GM18505 (cell line): ENCODE measurements around the gene SHISA5.
"Not testable (repeated sequence)": the region's sequence is repeated elsewhere in the genome, so short reads cannot be mapped to it uniquely, and the experiment has no call there.

ENCODE experiments used
- ATAC-seq: cut with Tn5 transposase; IDR thresholded peaks from one replicate; pipeline ENCODE4 v1.9.1; 2021; ENCODE audit not compliant: unreplicated experiment
- POLR2A ChIP-seq: IDR thresholded peaks from 4 replicates; pipeline ENCODE4 v1.6.1; 2011; ENCODE audit warnings: borderline replicate concordance; ENCODE audit not compliant: insufficient read depth, insufficient read length; ENCODE audit errors: extremely low read depth

The SHISA5 gene

DNA sequence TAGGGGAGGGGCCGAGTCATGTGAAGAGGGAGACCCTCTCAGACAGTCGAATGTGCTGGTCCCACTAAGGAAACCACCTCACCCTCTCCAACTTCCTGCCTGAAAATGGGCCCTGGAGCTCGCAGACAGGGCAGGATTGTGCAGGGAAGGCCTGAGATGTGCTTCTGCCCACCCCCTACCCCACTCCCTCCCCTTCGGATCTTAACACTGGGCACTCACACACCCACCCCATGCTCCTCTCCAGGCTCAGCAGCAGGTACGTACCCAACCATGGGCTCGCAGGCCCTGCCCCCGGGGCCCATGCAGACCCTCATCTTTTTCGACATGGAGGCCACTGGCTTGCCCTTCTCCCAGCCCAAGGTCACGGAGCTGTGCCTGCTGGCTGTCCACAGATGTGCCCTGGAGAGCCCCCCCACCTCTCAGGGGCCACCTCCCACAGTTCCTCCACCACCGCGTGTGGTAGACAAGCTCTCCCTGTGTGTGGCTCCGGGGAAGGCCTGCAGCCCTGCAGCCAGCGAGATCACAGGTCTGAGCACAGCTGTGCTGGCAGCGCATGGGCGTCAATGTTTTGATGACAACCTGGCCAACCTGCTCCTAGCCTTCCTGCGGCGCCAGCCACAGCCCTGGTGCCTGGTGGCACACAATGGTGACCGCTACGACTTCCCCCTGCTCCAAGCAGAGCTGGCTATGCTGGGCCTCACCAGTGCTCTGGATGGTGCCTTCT lies 37.4 kb downstream of the SHISA5 start:
- no peak for ATAC-seq
- TF ChIP-seq POLR2A: no peak

DNA sequence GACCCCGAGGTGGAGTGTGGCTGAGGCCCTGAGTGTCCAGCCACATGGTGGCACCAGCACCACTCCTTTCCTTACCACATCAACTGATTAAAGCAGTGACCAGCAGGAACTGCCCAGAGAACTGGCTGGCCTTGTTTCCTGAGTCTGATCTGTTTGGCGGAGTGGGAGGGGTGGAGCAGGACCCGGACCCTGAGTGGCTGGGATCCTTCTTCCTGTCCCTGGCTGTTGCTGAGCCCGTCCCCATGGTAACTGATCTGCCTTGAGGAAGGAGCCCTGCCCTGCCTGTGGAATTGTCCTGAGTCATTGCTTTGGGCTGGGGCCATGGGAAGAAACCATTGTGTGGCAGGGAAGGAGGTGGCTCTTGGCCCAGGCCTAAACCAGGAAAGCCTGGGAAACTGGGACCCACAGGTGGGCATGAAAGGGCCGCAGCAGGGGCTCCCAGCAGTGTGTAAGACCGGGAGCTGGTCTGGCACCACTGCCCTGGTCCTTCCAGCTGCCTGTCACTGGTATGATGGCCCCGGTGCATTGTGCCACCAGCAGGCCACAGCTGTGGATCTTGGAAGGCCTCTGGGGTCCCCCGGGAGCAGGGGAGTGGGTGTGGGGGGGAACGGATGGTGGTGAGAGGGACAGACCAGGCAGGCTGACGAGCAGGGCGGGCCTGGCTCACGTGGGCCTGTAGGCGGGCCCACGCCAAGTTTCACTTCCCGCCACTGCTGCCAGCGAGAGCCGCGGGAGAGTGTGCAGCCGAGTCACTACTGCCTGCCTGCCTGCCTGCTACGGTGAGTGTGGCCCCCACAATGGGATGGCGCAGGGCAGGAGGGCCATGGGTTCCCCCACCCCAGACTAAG lies 38.2 kb downstream of the SHISA5 start:
- peak; percentile 96 for TF ChIP-seq POLR2A
- ATAC-seq: peak; percentile 78

DNA sequence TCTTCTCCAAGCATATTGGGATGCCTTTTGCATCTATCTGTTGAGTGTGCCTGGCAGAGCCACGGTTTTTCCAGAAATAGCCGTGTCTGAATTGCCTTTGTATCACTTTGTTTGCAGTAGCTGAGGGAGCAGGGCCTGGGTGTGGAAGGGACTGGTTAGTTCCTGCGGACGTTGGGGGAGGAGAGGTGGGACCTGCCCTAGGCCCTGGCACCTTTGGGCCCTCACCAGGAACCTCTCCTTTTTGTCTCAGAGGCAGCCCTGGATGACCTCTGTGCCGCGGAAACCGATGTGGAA lies 38.8 kb downstream of the SHISA5 start:
- TF ChIP-seq POLR2A: no peak
- ATAC-seq: no peak

DNA sequence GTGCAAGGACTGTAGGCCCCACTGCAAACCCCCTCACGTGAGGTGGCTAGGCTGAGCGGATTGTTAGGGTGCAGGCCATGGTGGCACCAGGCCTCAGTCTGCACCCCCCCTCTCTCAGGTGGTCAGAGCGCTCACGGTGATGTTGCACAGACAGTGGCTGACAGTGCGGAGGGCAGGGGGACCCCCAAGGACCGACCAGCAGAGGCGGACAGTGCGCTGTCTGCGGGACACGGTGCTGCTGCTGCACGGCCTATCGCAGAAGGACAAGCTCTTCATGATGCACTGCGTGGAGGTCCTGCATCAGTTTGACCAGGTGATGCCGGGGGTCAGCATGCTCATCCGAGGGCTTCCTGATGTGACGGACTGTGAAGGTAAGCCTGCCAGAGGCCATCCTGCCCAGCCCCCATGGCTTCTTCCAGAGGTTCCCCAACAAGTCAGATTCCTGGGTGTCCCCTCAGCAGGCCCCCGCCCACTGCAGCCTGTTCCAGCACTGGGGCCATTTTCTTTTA lies 39.2 kb downstream of the SHISA5 start:
- ATAC-seq: no peak
- no peak for TF ChIP-seq POLR2A

DNA sequence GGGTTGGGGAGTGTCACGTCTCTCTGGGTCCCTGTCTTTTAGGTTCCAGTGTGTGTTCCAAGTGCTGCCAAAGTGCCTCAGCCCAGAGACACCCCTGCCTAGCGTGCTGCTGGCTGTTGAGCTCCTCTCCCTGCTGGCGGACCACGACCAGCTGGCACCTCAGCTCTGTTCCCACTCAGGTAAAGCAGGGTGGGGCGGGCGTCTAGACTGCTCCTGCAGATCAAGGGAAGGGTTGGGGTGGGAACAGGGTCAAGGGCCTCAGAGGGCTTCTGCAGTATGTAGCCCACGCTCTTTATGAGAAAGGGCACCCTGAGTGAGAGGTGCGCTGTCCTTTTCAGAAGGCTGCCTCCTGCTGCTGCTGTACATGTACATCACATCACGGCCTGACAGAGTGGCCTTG lies 40.3 kb downstream of the SHISA5 start:
- ATAC-seq: no peak
- TF ChIP-seq POLR2A: no peak

DNA sequence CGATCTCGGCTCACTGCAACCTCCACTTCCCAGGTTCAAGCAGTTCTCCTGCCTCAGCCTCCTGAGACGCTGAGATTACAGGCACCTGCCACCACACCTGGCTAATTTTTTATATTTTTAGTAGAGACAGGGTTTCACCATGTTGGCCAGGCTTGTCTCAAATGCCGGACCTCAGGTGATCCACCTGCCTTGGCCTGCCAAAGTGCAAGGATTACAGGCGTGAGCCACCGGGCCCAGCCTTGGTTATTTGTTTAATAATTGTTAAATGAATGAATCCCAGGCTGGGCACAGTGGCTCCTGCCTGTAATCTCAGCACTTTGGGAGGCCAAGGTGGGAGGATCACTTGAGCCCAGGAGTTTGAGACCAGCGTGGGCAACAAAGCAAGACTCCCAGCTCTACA lies 42.2 kb downstream of the SHISA5 start:
- ATAC-seq: not testable (repeated sequence)

DNA sequence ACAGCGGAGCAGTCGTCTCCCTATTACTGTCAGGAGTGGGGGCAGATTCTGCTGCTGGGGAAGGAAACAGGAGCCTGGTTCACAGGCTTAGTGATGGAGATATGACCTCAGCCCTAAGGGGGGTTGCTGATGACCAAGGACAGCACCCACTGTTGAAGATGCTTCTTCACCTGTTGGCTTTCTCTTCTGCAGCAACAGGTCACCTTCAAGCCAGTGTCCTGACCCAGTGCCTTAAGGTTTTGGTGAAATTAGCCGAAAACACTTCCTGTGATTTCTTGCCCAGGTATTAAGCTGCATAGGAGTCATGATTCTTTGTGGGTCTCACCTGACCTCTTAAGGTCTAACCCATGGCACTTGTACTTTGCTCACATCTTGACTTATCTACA lies 43.5 kb downstream of the SHISA5 start:
- no peak for ATAC-seq
- no peak for TF ChIP-seq POLR2A

DNA sequence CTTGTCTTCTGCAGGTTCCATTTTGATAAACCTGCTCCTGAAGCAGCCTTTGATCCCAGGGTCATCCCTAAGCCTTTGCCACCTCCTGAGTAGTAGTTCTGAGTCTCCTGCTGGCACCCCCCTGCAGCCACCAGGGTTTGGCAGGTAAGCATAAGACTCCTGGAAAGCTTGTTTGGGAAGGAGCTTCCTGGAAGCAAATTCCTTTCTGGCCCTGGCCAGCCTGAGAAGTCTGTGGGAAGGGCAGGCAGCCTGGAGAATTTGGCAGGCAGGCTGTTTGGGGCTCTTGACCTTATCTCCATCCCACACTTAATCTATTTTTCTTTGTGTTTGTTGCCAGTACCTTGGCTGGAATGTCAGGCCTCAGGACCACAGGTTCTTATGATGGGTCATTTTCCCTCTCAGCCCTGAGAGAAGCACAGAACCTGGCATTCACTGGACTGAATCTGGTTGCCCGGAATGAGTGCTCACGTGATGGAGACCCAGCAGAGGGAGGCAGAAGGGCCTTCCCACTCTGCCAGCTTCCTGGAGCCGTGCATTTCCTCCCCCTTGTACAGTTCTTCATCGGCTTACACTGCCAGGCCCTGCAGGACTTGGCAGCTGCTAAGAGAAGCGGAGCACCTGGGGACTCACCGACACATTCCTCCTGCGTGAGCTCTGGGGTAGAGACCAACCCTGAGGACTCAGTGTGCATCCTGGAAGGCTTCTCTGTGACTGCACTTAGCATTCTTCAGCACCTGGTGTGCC lies 44.0 kb downstream of the SHISA5 start:
- no peak for TF ChIP-seq POLR2A
- ATAC-seq: no peak

DNA sequence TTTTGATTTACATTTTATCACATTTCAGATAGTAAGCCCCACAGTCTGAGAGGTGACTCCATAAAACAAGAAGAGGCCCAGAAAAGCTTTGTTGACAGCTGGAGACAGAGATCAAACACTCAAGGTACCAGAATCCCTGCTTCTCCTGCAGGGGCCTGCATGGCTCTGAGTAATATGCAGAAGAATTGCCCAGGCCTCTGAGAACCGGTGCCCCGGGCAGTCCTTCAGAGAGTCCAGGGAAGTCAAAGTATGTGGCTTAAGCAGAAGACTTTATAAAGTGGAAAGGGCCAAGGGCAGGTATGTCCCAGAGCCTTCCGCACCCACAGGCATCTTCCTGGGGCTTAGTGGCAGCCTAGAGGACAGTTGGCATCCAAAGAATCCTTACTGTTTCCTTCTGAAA lies 44.6 kb downstream of the SHISA5 start:
- no peak for TF ChIP-seq POLR2A
- no peak for ATAC-seq

DNA sequence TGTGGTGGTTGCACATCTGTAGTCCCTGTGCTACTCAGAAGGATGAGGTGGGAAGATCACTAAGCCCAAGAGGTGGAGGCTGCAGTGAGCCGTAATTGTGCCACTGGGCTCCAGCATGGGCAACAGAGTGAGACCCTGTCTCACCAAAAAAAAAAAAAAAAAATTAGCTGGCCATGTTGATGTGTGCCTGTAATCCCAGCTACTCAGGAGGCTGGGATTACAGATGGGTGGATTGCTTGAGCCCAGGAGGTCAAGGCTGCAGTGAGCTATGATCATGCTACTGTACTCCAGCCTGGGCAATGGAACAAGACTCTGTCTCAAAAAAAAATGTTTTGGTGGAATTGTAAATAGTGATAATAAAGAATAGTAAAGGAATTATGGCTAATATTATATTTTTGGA lies 47.5 kb downstream of the SHISA5 start:
- TF ChIP-seq POLR2A: no peak
- no peak for ATAC-seq

DNA sequence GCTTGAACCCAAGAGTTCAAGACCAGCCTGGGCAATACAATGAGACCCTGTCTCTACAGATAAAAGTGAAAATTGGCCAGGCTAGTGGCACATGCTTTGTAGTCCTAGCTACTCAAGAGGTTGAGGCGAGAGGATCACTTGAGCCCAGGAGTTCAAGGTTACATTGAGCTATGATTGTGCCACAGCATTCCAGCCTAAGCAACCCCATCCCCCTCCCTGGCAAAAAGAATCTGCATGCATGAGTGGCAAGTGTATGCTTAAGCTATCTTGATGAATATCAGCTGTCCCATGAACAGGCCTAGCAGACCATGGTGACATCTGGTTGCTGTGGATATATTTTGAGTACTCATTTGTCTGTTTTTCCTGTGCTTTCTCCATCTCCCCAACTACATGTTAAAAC lies 52.7 kb downstream of the SHISA5 start:
- TF ChIP-seq POLR2A: no peak
- no peak for ATAC-seq

DNA sequence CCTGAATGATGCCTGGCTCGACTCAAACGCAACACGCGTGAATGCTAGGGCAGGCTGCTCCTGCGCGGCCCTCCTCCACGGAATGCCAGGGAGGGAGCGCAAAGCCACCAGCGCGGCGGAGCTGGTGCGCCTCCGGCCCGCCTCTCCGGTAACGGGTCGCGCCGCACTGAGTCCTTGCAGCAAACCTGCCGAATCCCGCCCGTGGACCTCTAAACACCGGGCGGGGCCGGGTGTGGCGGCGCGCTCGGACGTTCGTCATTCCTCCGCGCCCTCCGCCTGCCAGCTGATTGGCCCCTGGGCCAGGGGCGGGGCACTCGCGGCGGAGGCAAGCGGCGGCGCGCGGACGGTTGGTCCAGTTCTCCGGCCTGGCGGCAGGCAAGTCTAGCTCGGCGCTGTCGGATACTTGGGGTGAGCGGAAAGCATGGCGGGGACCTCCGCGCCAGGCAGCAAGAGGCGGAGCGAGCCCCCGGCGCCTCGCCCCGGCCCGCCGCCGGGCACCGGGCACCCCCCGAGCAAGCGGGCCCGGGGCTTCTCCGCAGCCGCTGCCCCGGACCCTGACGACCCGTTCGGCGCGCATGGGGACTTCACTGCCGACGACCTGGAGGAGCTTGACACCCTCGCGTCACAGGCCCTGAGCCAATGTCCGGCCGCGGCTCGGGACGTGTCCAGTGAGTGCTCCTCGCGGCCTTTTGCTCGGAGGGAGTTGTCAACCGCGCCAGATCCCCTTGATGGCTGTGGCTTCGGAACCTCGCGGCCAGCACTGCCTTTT lies 57.4 kb downstream of the SHISA5 start, which contains the start of gene ATRIP:
Gene ATRIP, plus strand, starts transcription at position 313 of the 769 bp plus-strand sequence. Its CDS starts 109 bp downstream, at position 422.
- TF ChIP-seq POLR2A: peak; percentile 95
- ATAC-seq: peak; percentile 90

DNA sequence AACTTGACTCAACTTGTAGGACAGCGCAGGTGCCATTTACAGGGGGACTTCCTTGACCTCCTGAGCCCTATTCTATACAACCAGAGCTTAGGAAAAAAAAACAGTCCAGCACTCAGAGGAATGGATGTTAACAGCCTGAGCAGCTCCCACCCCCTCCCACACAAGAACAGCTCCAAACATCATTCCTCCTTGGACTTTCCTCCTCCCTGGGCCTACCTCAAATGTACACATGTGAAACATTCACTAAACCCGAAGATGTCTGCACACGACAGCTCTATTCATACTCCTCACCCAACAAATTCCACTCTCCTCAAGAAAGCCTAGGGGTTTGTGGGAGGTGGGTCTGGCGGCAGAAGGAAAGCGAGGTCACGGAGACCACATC lies 57.9 kb downstream of the SHISA5 start:
- no peak for TF ChIP-seq POLR2A
- no peak for ATAC-seq
